ENCODE results near the gene NFIA.

DNA sequence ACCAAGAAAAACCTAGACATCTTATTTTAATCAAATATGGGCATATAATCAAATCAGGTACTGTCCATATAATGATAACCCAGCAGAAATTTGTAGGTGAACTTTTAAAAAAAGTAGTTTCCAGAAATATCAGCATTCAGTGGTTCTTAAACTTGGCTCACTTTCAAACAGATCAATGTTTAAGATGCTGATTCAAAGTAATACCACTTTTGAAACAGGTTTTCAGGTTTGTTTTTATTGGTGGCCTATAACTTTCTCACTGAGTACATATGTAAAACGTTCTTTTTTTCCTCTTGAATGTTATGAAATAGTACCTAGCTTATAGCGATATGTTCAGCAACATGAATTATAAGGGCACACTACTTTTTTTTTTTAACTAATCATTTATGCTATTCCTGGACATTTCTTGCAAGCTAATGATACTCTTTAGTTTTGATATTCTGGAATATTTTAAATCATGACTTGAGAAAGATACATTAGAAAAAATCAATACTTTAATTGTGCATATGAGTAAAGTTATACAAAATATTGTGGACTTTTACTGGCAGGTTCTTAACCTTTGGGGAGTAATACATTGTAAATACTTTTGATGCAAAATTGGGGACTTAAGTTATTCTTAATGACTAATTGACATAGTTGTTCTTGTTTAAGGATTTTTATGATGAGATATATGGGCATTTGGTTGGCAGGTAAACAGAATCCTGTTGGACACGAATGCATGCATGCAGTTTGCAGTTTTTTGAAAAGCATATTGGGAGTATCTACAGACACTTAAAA lies 3.0 kb downstream of the NFIA start:
- TF ChIP-seq, protein P1, sequence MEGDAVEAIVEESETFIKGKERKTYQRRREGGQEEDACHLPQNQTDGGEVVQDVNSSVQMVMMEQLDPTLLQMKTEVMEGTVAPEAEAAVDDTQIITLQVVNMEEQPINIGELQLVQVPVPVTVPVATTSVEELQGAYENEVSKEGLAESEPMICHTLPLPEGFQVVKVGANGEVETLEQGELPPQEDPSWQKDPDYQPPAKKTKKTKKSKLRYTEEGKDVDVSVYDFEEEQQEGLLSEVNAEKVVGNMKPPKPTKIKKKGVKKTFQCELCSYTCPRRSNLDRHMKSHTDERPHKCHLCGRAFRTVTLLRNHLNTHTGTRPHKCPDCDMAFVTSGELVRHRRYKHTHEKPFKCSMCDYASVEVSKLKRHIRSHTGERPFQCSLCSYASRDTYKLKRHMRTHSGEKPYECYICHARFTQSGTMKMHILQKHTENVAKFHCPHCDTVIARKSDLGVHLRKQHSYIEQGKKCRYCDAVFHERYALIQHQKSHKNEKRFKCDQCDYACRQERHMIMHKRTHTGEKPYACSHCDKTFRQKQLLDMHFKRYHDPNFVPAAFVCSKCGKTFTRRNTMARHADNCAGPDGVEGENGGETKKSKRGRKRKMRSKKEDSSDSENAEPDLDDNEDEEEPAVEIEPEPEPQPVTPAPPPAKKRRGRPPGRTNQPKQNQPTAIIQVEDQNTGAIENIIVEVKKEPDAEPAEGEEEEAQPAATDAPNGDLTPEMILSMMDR (IDR thresholded peaks at IDR 0.05) = no peak
- TF ChIP-seq EZH2 (IDR thresholded peaks at IDR 0.05; ENCODE audit: borderline replicate concordance, insufficient read depth, low read depth, low read length, poor library complexity, severe bottlenecking) = peak; percentile 1

Measured in B cell (primary cell).